ENCODE results near the gene FSTL4. TPM values are rescaled to one million over a fixed set of nuclear protein-coding genes. Genes with fewer than 3 reads are reported as not detected.
A peak's percentile ranks its signal among the peaks of the same experiment; 100 is the strongest.

The FSTL4 gene
- total and polyA plus RNA-seq, 4 donors = 2.3 to 6.4 (median 5.5) TPM

DNA sequence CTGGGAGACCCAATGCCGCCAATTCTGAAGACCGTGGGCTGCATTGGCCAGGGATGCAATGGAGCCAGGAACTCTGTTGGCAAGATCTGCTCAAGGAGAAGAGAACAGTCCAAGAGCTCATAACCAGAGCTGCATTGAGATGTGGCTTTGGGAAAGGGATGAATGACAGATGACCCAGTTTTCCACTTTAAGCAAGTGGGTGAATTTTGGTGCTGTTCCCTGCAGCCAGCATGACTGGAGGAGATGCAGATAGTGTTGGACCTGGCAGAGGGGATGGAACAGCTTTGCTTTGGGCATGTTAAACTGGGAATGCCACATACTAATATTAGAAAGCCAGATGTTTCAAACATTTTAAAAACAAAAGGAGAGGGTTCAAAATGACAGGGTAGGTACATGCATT is 143.1 kb downstream of the FSTL4 start:
- Histone ChIP-seq H3K9me3 (ENCODE audit: control insufficient read depth, insufficient read depth, low read length) (no peaks in the 10 kb centered on the region), H3K27ac (ENCODE audit: low read depth, low read length) (no peak overlapping the region), H3K4me1 (ENCODE audit: control insufficient read depth, insufficient read depth, low read length) (peaks cover 18% of the 10 kb centered on the region), H3K4me3 (ENCODE audit: low read depth, low read length) (no peak overlapping the region), H3K27me3 (ENCODE audit: control insufficient read depth, insufficient read depth, low read length) (no peaks in the 10 kb centered on the region), H3K36me3 (ENCODE audit: control insufficient read depth, insufficient read depth, low read length) (no peaks in the 10 kb centered on the region)
- no peak for DNase-seq (ENCODE audit: low read depth in 4 of 6, low spot score in 6 of 6)
- WGBS (ENCODE audit: insufficient coverage) = 86% methylated on average over 2 of the region's 2 CpGs

DNA sequence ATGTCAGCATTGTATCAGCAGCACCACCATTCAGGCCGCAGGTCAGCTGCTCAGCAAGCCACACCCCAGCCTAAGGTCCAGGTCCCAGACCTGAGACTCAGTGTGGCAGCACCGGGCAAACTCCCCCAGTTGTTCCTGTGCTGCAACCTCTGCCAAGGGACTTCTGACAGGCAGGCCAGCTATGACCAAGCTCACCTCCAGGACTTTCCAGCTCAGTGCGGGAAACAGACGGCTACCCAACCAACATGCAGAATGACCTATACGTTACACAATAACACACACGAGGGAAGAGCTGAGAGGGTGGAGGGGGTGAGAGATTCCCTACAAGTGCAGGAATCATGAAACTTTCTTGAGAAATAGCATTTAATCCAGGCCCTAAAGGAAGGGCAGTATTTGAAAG is 143.7 kb downstream of the FSTL4 start:
- peaks cover 16% of the 10 kb centered on the region for H3K4me1 ChIP-seq (ENCODE audit: control insufficient read depth, insufficient read depth, low read length)
- 90% methylated on average over 2 of the region's 6 CpGs for WGBS (ENCODE audit: insufficient coverage)
- DNase-seq (ENCODE audit: low read depth in 4 of 6, low spot score in 6 of 6) = no peak
- H3K27ac ChIP-seq (ENCODE audit: low read depth, low read length) = no peak overlapping the region
- no peaks in the 10 kb centered on the region for H3K36me3 ChIP-seq (ENCODE audit: control insufficient read depth, insufficient read depth, low read length)
- no peaks in the 10 kb centered on the region for H3K27me3 ChIP-seq (ENCODE audit: control insufficient read depth, insufficient read depth, low read length)
- no peak overlapping the region for H3K4me3 ChIP-seq (ENCODE audit: low read depth, low read length)
- no peaks in the 10 kb centered on the region for H3K9me3 ChIP-seq (ENCODE audit: control insufficient read depth, insufficient read depth, low read length)

DNA sequence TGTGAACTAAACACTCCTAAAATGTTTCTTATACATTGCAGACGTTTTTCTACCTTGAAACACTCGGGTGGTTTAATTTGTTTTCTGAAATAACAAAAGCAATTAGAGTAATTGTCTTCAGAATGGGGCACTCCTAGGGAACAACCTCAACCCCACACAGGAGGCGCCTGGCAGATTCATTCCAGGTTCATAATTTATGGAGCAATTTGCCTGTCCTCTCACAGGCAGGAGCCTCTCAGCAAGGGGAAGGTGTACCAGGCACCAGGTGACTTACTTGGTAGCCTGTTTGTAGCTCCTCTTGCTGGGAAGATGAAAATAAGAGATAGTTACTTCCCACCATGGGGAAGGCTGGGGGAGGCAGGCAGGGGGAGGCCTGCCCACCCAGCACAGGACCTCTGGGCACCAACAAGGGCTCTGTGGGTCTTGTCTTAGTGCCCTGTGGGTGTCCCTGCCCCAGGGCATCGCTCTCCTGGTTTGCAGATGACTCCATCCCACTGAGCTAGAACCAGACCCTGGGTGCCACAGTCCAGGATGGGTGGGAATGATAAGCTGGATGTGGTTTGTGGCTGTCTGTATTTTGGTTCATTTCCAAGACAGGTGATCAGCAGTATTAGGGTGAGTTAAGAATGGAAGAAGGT is 144.4 kb downstream of the FSTL4 start:
- no peak overlapping the region for H3K4me3 ChIP-seq (ENCODE audit: low read depth, low read length)

GRCh38 chr5:133467335-133467779 is 145.0 kb downstream of the FSTL4 start:
- Histone ChIP-seq H3K4me3 (ENCODE audit: low read depth, low read length) (no peak overlapping the region), H3K27ac (ENCODE audit: low read depth, low read length) (no peak overlapping the region), H3K36me3 (ENCODE audit: control insufficient read depth, insufficient read depth, low read length) (no peaks in the 10 kb centered on the region), H3K27me3 (ENCODE audit: control insufficient read depth, insufficient read depth, low read length) (no peaks in the 10 kb centered on the region), H3K4me1 (ENCODE audit: control insufficient read depth, insufficient read depth, low read length) (peaks cover 16% of the 10 kb centered on the region), H3K9me3 (ENCODE audit: control insufficient read depth, insufficient read depth, low read length) (no peaks in the 10 kb centered on the region)
- DNase-seq (ENCODE audit: low read depth in 4 of 6, low spot score in 6 of 6) = no peak
- 41% methylated on average over 7 of the region's 7 CpGs for WGBS (ENCODE audit: insufficient coverage)

More for the DNA sequence above, 144.4 kb downstream of the FSTL4 start:
- WGBS (ENCODE audit: insufficient coverage) = 57% methylated on average over 1 of the region's 4 CpGs
- DNase-seq (ENCODE audit: low read depth in 4 of 6, low spot score in 6 of 6) = peak in 1 of 6 donors; percentile 89
- Histone ChIP-seq H3K4me1 (ENCODE audit: control insufficient read depth, insufficient read depth, low read length) (peaks cover 16% of the 10 kb centered on the region), H3K27me3 (ENCODE audit: control insufficient read depth, insufficient read depth, low read length) (no peaks in the 10 kb centered on the region), H3K36me3 (ENCODE audit: control insufficient read depth, insufficient read depth, low read length) (no peaks in the 10 kb centered on the region), H3K9me3 (ENCODE audit: control insufficient read depth, insufficient read depth, low read length) (no peaks in the 10 kb centered on the region), H3K27ac (ENCODE audit: low read depth, low read length) (no peak overlapping the region)

GRCh38 chr5:133466556-133467334 is 145.6 kb downstream of the FSTL4 start:
- H3K9me3 ChIP-seq (ENCODE audit: control insufficient read depth, insufficient read depth, low read length) = no peaks in the 10 kb centered on the region
- no peak overlapping the region for H3K27ac ChIP-seq (ENCODE audit: low read depth, low read length)
- H3K4me3 ChIP-seq (ENCODE audit: low read depth, low read length) = no peak overlapping the region
- DNase-seq (ENCODE audit: low read depth in 4 of 6, low spot score in 6 of 6) = no peak
- peaks cover 16% of the 10 kb centered on the region for H3K4me1 ChIP-seq (ENCODE audit: control insufficient read depth, insufficient read depth, low read length)
- no peaks in the 10 kb centered on the region for H3K27me3 ChIP-seq (ENCODE audit: control insufficient read depth, insufficient read depth, low read length)
- 84% methylated on average over 4 of the region's 5 CpGs for WGBS (ENCODE audit: insufficient coverage)
- no peaks in the 10 kb centered on the region for H3K36me3 ChIP-seq (ENCODE audit: control insufficient read depth, insufficient read depth, low read length)

- H3K9me3 ChIP-seq (ENCODE audit: control insufficient read depth, insufficient read depth, low read length) = no peaks in the 10 kb centered on the region
- DNase-seq (ENCODE audit: low read depth in 4 of 6, low spot score in 6 of 6) = no peak
- no peak overlapping the region for H3K27ac ChIP-seq (ENCODE audit: low read depth, low read length)
- no peaks in the 10 kb centered on the region for H3K27me3 ChIP-seq (ENCODE audit: control insufficient read depth, insufficient read depth, low read length)
- H3K4me1 ChIP-seq (ENCODE audit: control insufficient read depth, insufficient read depth, low read length) = peaks cover 17% of the 10 kb centered on the region
- no peaks in the 10 kb centered on the region for H3K36me3 ChIP-seq (ENCODE audit: control insufficient read depth, insufficient read depth, low read length)
- no peak overlapping the region for H3K4me3 ChIP-seq (ENCODE audit: low read depth, low read length)
- WGBS (ENCODE audit: insufficient coverage) = 96% methylated on average over 6 of the region's 6 CpGs
These were observed 148.3 kb downstream of the FSTL4 start for GRCh38 chr5:133464013-133464412.

- H3K9me3 ChIP-seq (ENCODE audit: control insufficient read depth, insufficient read depth, low read length) = no peaks in the 10 kb centered on the region
- peaks cover 4% of the 10 kb centered on the region for H3K4me1 ChIP-seq (ENCODE audit: control insufficient read depth, insufficient read depth, low read length)
- no peaks in the 10 kb centered on the region for H3K27me3 ChIP-seq (ENCODE audit: control insufficient read depth, insufficient read depth, low read length)
- H3K4me3 ChIP-seq (ENCODE audit: low read depth, low read length) = no peak overlapping the region
- no peak for DNase-seq (ENCODE audit: low read depth in 4 of 6, low spot score in 6 of 6)
- H3K27ac ChIP-seq (ENCODE audit: low read depth, low read length) = no peak overlapping the region
- H3K36me3 ChIP-seq (ENCODE audit: control insufficient read depth, insufficient read depth, low read length) = no peaks in the 10 kb centered on the region
- WGBS (ENCODE audit: insufficient coverage) = 80% methylated on average over 4 of the region's 5 CpGs
These were observed 150.4 kb downstream of the FSTL4 start for GRCh38 chr5:133461796-133462516.

- no peaks in the 10 kb centered on the region for H3K27me3 ChIP-seq (ENCODE audit: control insufficient read depth, insufficient read depth, low read length)
- no peak overlapping the region for H3K27ac ChIP-seq (ENCODE audit: low read depth, low read length)
- H3K4me1 ChIP-seq (ENCODE audit: control insufficient read depth, insufficient read depth, low read length) = peaks cover 4% of the 10 kb centered on the region
- no peaks in the 10 kb centered on the region for H3K9me3 ChIP-seq (ENCODE audit: control insufficient read depth, insufficient read depth, low read length)
- WGBS (ENCODE audit: insufficient coverage) = 63% methylated on average over 11 of the region's 12 CpGs
- no peaks in the 10 kb centered on the region for H3K36me3 ChIP-seq (ENCODE audit: control insufficient read depth, insufficient read depth, low read length)
- no peak for DNase-seq (ENCODE audit: low read depth in 4 of 6, low spot score in 6 of 6)
- no peak overlapping the region for H3K4me3 ChIP-seq (ENCODE audit: low read depth, low read length)
These were observed 152.1 kb downstream of the FSTL4 start for GRCh38 chr5:133460172-133460758.

- Histone ChIP-seq H3K9me3 (ENCODE audit: control insufficient read depth, insufficient read depth, low read length) (no peaks in the 10 kb centered on the region), H3K4me1 (ENCODE audit: control insufficient read depth, insufficient read depth, low read length) (peaks cover 4% of the 10 kb centered on the region), H3K4me3 (ENCODE audit: low read depth, low read length) (no peak overlapping the region), H3K36me3 (ENCODE audit: control insufficient read depth, insufficient read depth, low read length) (no peaks in the 10 kb centered on the region), H3K27ac (ENCODE audit: low read depth, low read length) (no peak overlapping the region), H3K27me3 (ENCODE audit: control insufficient read depth, insufficient read depth, low read length) (no peaks in the 10 kb centered on the region)
- no peak for DNase-seq (ENCODE audit: low read depth in 4 of 6, low spot score in 6 of 6)
- WGBS (ENCODE audit: insufficient coverage) = 83% methylated on average over 2 of the region's 7 CpGs
These were observed 152.7 kb downstream of the FSTL4 start for GRCh38 chr5:133459474-133460160.
